Adrenal gland (tissue), 12 donors: ENCODE data around the gene GPRIN2. TPM values are rescaled to one million over a fixed set of nuclear protein-coding genes. Genes with fewer than 3 reads are reported as not detected.

ENCODE experiments used
- DNase-seq, 7 donors: peaks; one replicate each; pipeline ENCODE4 v3.0.0-alpha.2; 2019 to 2020
- H3K27ac ChIP-seq, 5 donors: fragments of 200-600 bp; sonication (generic) in 4 of 5; 1 replicate in 3 of 5; 2 replicates in 2 of 5; pipeline versions ENCODE4 v1.5.1 to v1.8.0; 2016 to 2020; ENCODE audit warnings: mild to moderate bottlenecking in 1 of 5
- H3K27me3 ChIP-seq: fragments of 200-600 bp; 2 replicates; pipeline ENCODE4 v1.8.0; 2021
- H3K36me3 ChIP-seq, 2 donors: fragments of 200-600 bp; replicated peaks in 1 of 2; 1 replicate in 1 of 2; 2 replicates in 1 of 2; pipeline versions ENCODE4 v1.5.1 to v1.8.0; 2018 to 2022
- H3K4me1 ChIP-seq, 2 donors: fragments of 200-600 bp; replicated peaks in 1 of 2; 1 replicate in 1 of 2; 2 replicates in 1 of 2; pipeline versions ENCODE4 v1.5.1 to v1.8.0; 2018 to 2021
- H3K4me3 ChIP-seq, 4 donors: fragments of 200-600 bp; sonication (generic) in 3 of 4; one replicate each; pipeline ENCODE4 v1.5.1; 2016 to 2018
- H3K9me3 ChIP-seq, 3 donors: fragments of 200-600 bp; sonication (generic) in 1 of 3; replicated peaks in 1 of 3; 1 replicate in 2 of 3; 2 replicates in 1 of 3; pipeline versions ENCODE4 v1.5.1 to v1.8.0; 2016 to 2021
- CTCF ChIP-seq, 6 experiments: fragments of 450-650 bp in 4 of 6; fragments of 200-600 bp in 2 of 6; sonication (generic) in 1 of 6; IDR thresholded peaks; 1 replicate in 5 of 6; 2 replicates in 1 of 6; pipeline versions ENCODE4 v1.5.1 to v1.8.0; 2016 to 2021; ENCODE audit warnings: antibody characterized with exemption in 6 of 6, mild to moderate bottlenecking in 2 of 6, moderate library complexity in 1 of 6
- POLR2A ChIP-seq, 2 donors: fragments of 450-650 bp; IDR thresholded peaks; one replicate each; pipeline ENCODE4 v1.6.1; 2017; ENCODE audit warnings: antibody characterized with exemption in 2 of 2, mild to moderate bottlenecking in 2 of 2, moderate library complexity in 1 of 2
- WGBS, 4 donors: extraction: QIAGEN DNeasy Blood & Tissue Kit in 2 of 4; methylation state at CpG; one replicate each; pipeline versions ENCODE4 v1.1.5 to v1.1.7; 2013 to 2017; 5-methylcytosine and 5-hydroxymethylcytosine counted together
- intact Hi-C, 2 donors: fragments of 100-400 bp; cut with DNase I; formaldehyde crosslinking; loops; one replicate each; pipeline versions ENCODE4 v1.14.1 to v1.15.0; 2022 to 2023
- polyA plus RNA-seq, 3 donors: library from polyadenylated mRNA; stranded (reverse); fragments of 200-250 nt in 2 of 3; fragments of 350-450 nt in 1 of 3; fragmentation: Illumina TruSeq in 1 of 3; extraction: RNeasy Lipid Tissue Mini Kit (QIAGEN cat#74804) in 1 of 3; gene quantifications; one replicate each; pipeline ENCODE4 v1.2.3, GENCODE V29; 2013 to 2014
- total RNA-seq, 9 donors: library from RNA; depleted of rRNA in 4 of 9; stranded (reverse); fragments of >200 nt in 4 of 9; fragments of 120-200 nt in 1 of 9; fragmentation: NEBNext Ultra II Directional in 1 of 9; extraction: Animal tissue kit (Norgen Biotek cat#: 25700) in 1 of 9; gene quantifications; one replicate each; pipeline versions ENCODE4 v1.1.0 to v1.2.4, GENCODE V29; 2013 to 2023
- donor health status: healthy with polysubstance abuse.
- donor health status: Bipolar disorder and iron deficiency.
- donor health status: DM: yes; HTN: yes; CAD: no.
- donor health status: DM: no; HTN: no; CAD: no.
- donor health status: DM: no; HTN: no; CAD: no.
- donor health status: DM: yes; HTN: yes; CAD: no.

The GPRIN2 gene
- total and polyA plus RNA-seq, 12 donors = 0.17 to 0.56 (median 0.28) TPM; not detected in 7

GRCh38 chr10:46559231-46559671 is 2.8 kb upstream of the GPRIN2 start:
- Histone ChIP-seq H3K9me3 (no peaks in the 10 kb centered on the region), H3K4me1 (peaks cover 6 to 11% of the 10 kb centered on the region in 2 donors), H3K27ac (no peak overlapping the region), H3K27me3 (peaks cover 53% of the 10 kb centered on the region), H3K4me3 (no peak overlapping the region), H3K36me3 (no peaks in the 10 kb centered on the region)
- no peak for TF ChIP-seq POLR2A (IDR thresholded peaks at IDR 0.05)
- no peak for TF ChIP-seq CTCF (IDR thresholded peaks at IDR 0.05)
- 83 to 90% (median 86%) methylated on average over 5 of the region's 5 CpGs for WGBS, 4 donors
- DNase-seq = peak in 3 of 7 donors; percentile 5 to 15 (median 11)
- intact Hi-C loops = no loop called here

GRCh38 chr10:46558392-46559185 is 2.1 kb upstream of the GPRIN2 start:
- H3K27me3 ChIP-seq = peaks cover 60% of the 10 kb centered on the region
- H3K4me3 ChIP-seq = no peak overlapping the region
- no peak overlapping the region for H3K27ac ChIP-seq
- DNase-seq = peak in 3 of 7 donors; percentile 5 to 14 (median 12)
- no peak for TF ChIP-seq POLR2A (IDR thresholded peaks at IDR 0.05)
- TF ChIP-seq CTCF (IDR thresholded peaks at IDR 0.05) = no peak
- intact Hi-C loops = no loop called here
- H3K36me3 ChIP-seq = no peaks in the 10 kb centered on the region
- peaks cover 6 to 11% of the 10 kb centered on the region in 2 donors for H3K4me1 ChIP-seq
- H3K9me3 ChIP-seq = no peaks in the 10 kb centered on the region
- 80 to 86% (median 83%) methylated on average over 9 of the region's 9 CpGs for WGBS, 4 donors

- no peaks in the 10 kb centered on the region for H3K36me3 ChIP-seq
- H3K4me1 ChIP-seq = peaks cover 6 to 11% of the 10 kb centered on the region in 2 donors
- no peaks in the 10 kb centered on the region for H3K9me3 ChIP-seq
- H3K4me3 ChIP-seq = no peak overlapping the region
- peak in 1 of 7 donors; percentile 12 for DNase-seq
- TF ChIP-seq POLR2A (IDR thresholded peaks at IDR 0.05) = no peak
- TF ChIP-seq CTCF (IDR thresholded peaks at IDR 0.05) = no peak
- peaks cover 65% of the 10 kb centered on the region for H3K27me3 ChIP-seq
- 36 to 50% (median 46%) methylated on average over 1 of the region's 1 CpG for WGBS, 4 donors
- no peak overlapping the region for H3K27ac ChIP-seq
- intact Hi-C loops = no loop called here
Measured at GRCh38 chr10:46558122-46558391, 1.6 kb upstream of the GPRIN2 start.

GRCh38 chr10:46557319-46558121 is 1.1 kb upstream of the GPRIN2 start:
- peak in 6 of 7 donors; percentile 10 to 51 (median 20) for DNase-seq
- peaks cover 6 to 11% of the 10 kb centered on the region in 2 donors for H3K4me1 ChIP-seq
- H3K36me3 ChIP-seq = no peaks in the 10 kb centered on the region
- peaks cover 67% of the 10 kb centered on the region for H3K27me3 ChIP-seq
- H3K27ac ChIP-seq = no peak overlapping the region
- WGBS, 4 donors = 88 to 92% (median 90%) methylated on average over 33 of the region's 33 CpGs
- no peaks in the 10 kb centered on the region for H3K9me3 ChIP-seq
- H3K4me3 ChIP-seq = no peak overlapping the region
- intact Hi-C loops = no loop called here
- TF ChIP-seq POLR2A (IDR thresholded peaks at IDR 0.05) = no peak
- TF ChIP-seq CTCF (IDR thresholded peaks at IDR 0.05) = no peak
